NCI-H1930 (cell line): Measurements from ENCODE around the gene SLC39A3.

Experiments used
- DNase-seq, 2 experiments: peaks; one replicate each; lab custom pipeline; 2025; lab: John Stamatoyannopoulos, UW

Gene SLC39A3, protein sequence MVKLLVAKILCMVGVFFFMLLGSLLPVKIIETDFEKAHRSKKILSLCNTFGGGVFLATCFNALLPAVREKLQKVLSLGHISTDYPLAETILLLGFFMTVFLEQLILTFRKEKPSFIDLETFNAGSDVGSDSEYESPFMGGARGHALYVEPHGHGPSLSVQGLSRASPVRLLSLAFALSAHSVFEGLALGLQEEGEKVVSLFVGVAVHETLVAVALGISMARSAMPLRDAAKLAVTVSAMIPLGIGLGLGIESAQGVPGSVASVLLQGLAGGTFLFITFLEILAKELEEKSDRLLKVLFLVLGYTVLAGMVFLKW

DNA sequence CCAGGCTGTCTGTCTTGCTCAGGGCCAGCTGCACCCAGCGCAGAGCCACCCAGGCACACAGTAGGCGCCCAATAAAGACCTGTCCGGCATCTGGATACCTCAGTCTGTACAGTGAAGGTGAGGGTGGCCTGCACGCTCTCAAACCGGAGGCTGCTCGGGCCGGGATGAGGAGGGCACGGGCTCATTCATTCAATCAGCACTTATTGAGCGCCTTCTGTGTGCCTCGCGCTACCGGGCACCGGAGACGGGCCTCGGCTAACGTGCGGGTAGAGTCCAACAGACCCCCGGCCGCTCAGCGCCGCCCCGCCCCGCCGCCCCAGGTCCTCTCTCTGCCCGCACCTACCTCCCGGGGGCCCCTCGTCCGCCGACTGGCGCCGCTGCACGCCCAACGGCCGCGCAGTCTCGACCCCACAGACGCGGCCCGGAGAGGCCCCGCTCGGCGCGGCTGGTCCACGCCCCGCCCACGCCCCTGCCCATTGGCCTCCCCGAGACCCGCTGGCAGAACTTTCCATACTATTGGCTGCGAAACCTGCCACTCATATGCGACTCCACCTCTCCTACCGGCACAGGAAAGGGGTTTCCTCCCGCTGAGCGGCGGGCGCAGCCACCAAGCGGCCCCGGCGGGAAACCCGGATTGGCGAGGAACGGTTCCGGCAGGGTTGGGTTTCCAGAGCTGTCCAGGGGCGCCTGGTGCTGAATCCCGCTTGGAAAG is at the start of gene SLC39A3:
TSS of gene SLC39A3 (minus strand) at position 416 of the 712 bp plus-strand sequence. CDS start 2,760 bp downstream, outside the sequence.
- peak; percentile 84 to 92 for DNase-seq

GRCh38 chr19:2788237-2788636 is 48.4 kb upstream of the SLC39A3 start:
- DNase-seq, result no peak

GRCh38 chr19:2787115-2787514 is 47.3 kb upstream of the SLC39A3 start:
- DNase-seq, result no peak

DNA sequence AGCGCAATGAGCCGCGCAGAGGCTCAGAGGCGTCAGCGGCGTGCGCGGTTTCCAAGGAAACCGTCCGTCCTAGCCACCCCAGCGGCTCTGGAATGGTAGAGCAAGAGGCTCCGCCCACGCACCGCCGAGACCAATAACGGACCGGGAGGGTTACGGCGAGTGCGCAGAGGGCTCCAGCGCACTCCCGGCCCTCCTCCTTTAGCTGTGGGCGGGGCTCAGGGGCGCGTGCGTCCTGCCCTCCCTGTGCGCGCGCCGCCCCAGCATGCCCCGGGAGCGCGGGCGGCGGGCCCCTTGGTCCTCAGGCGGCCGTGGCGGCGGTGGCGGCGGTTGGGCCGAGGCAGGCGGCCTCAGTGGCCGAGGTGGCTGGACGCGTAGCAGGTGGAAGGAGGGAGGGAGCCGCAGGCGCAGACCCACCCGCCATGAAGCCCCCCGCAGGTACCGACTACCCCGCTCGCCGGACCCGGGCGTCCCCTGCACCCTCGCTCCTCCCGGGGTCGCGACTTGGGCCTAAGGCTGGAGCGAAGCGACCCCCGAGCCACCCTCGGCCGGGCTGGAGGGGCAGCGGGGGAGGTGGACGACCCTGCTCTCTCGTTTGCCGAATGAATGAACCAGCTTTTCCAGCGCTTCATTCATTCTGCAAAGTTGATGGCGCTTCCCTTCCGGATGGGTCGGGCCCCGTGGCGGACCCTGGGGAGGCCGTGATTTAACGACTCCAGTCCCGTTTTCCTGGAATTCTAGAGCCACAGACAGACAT is 45.6 kb upstream of the SLC39A3 start, which contains the start of gene THOP1:
TSS of gene THOP1 (plus strand) at position 260 of the 754 bp plus-strand sequence. CDS start at position 420, 160 bp downstream.
- DNase-seq, result peak; percentile 95 to 97

DNA sequence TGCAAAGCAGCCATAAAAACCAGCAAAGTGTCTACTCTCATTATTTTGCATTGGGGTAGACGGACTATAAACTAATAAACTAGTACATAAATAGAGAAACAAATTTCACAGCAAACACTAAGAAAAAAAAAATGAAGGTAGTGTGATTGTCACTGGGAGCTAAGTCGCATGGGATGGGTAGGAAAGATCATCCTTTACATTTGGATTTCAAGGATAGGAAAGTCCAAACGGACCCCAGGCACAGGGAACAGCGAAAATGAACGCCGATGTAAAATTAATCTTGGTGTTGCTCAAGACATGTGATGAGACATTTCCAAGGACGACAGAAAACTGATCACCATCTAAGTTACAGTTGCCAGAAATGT is 43.9 kb upstream of the SLC39A3 start:
- no peak for DNase-seq

DNA sequence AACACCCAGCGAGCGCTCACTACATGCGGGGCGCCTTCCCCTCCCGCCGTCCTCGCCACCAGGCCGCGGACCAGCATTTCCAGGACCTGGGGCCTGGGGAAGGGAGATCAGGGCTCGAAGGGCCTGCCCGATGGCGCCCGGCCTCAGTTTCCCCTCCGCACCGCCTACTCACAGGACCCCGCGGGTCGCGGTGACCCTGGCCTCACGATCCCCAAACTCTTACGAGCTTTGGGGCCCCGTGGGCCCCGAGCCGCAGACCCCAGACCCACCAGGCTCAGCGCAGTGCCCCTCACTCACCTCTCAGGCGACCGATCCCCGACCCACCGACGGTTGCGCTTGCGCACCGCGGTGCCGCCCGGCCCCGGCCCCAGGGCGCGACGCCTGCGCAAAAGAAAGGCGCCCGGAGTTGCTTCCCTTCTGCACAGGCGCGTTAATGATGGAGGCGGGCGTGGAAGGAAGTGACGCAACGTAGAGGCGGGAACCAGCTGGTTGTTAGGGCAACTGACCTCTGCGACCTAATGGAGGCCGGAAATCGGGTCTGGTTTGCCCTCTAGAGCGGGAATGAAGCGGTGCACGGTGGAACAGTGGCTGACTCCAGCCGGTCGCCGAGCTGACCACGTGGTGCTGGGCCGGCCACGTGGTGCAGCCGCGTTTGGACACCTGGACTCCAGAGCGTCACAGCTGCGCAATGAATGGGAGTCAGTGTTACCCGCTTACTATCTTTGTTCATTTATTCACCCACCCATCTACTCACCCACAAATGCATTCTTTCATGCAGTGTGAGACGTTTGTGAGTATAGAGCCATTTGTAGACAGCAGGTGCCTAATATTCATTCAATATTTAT is 43.3 kb upstream of the SLC39A3 start, which contains the start of gene SGTA:
TSS of gene SGTA (minus strand) at position 338 of the 845 bp plus-strand sequence. CDS start 14,205 bp downstream, outside the sequence.
- DNase-seq, result peak; percentile 95 to 96

- no peak for DNase-seq
These were observed 42.6 kb upstream of the SLC39A3 start for GRCh38 chr19:2782329-2782935.

- DNase-seq, result no peak
These were observed 40.5 kb upstream of the SLC39A3 start for GRCh38 chr19:2780284-2780683.

- DNase-seq, result no peak
These were observed 39.4 kb upstream of the SLC39A3 start for GRCh38 chr19:2779121-2779740.

DNA sequence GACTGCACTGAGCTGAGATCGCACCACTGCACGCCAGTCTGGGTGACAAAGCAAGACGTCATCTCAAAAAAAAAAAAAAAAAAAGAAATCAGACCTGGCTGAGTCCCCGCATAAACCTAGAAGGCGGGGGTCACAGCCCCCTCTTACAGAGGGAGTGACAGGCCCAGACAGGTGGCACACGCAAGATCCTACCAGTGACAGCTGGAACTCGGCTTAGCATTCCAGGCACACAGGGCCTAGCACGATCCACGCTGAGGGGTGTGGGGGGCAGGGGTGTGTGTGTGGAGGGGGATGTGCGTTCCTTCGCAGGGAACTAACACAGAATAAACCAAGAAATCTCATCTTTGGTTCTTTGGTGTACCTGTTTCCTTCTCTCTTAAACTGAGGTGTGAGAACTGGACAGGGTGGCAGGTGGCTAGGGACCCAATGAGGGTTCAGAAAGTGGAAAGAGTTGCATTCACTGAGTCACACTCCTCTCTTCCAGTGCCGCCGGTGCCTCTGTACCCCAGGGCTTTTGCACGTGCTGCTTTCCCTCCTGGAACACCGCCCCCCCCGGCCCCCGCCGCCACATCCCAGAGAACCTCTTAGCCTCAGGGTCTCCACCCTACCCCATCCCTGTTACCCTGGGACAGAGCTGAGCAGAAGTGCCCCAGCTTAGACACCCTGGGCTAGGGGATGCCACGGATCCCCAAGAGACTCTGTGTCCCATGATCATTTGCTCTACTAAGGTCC is 38.3 kb upstream of the SLC39A3 start:
- no peak for DNase-seq

DNA sequence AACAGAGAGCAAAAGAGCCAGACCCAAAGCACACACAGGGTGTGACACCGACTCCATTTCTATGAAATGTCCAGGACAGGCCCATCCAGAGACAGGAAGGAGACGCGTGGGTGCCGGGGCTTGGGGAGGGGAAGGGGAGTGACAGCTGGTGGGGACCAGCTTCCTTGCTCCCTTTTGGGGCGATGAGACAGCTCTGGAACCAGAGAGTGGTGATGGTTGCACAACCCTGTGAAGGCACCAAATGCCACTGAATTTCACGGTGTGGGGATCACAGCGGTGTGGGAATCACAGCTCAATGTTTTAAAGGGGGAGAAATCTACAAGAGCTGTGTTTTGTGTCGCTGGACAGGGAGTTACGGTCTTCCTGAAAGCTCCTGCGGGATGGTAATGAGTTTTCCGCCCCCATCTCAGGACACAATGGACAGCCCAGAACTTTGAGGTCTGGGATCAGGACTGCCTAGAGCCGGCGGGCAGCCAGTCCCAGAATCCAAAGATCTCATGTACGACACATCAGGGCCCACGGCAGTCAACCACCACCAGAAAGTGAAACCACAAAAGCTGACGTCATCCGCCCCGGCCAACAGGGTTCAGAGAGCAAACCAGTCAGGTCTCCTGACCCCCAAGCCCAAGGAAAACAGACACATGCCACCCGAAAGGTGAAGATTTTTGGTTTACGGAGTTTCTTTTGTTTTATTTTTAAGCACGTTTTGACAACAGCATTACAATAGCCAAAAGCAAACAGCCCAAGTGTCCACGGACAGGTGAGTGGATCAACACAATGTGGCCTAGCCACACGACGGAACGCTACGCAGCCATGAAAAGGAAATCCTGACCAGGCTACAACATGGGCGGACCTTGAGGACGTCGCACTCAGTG is 36.0 kb upstream of the SLC39A3 start:
- no peak for DNase-seq

DNA sequence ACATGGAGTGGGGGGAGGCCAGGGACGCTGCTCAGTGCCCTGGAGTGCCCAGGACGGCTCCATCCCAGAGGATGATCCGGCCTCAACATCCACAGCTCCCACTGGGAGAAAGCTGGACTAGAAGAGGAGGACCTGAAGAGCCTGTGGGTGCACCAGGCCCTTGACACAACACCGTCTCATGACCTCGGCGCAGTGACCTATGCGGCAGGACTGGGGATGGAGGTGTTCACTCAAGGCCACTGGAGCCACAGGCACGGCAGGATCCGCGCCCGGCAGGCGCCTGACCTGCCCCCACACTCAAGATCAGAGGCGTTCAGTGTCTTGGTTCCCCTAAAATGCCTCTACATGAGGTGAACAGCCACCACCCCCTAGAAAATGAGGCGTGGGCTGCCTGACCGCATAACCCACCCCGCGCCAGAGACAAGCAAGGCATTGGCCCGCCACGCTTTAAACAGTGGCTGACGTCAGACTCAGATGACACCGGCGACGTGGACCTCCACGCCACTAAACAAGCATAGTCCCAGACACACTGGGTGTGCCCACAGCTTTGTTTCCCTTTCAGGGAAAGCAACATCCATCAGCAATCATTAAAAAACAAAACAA is 35.2 kb upstream of the SLC39A3 start:
- no peak for DNase-seq

DNA sequence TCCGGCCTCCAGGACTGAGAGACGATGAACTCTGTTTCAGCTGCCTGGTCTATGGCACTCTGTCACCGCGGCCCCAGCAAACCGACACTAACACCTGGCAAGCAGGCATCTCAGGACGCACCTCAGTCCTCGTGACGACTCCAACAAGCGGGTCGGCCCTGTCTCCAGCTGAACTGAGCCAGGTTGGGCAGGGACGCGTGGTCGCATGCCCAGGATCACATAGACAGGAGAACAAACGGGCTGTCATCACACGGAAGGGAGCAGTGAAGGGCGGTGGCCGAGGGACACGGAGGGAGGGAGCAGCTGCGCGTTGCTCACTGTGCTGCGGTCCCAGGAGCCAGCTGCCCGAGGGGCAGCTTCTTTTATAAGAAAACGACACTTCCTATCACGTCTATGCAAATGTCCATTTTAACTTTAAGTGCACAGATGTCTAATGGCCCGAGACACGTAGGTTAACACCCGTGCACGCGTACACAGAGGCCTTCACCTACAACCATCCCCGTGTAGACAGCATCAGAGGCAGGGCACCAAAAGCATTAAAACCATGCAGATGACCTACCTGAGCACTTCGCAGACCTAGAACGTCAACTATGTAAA is 34.4 kb upstream of the SLC39A3 start:
- DNase-seq, result no peak

- DNase-seq, result no peak
These were observed 32.2 kb upstream of the SLC39A3 start for GRCh38 chr19:2771786-2772674.

DNA sequence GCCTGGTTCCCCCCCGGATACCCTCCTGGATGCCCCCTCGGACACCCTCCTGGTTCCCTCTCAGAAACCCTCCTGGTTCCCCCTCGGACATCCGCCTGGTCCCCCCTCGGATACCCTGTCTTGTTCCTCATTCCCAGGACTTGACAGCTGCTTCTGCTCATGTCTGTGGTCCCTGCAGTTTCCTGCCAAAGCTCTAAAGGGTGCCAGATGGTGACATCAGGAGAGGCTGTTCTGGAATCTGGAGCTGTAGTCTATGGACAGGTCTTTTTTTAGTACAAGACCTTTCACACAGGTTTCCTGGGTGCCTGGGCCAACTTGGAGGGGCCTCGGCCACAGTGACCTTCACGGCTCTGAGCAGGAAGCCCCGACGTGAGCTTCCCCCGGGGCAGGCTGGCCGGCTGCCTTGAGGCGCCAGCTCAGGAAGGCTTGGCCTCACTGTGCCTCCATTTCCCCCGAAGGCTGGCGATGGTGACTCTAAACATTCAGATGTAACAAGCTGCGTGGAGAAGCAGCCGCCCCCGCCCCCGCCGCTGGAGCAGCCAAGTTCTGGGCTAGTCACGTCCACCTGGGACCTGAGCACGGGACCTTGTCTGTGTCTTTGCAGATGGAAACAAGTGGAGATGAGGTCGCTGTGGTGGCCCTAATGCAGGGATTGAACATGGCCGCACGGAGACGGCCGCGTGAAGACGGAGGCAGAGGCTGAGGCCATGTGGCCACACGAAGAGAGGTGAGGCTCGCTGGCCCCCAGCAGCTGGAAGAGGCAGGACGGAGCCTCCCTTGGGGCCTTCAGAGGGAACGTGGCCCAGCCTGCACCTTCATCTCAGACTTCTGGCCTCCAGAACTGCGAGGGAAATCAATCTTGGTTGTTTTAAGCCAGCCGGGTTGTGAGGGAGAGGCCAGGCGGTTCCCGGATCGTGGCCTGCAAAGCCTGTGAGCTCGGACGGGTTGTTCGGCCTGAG is 30.5 kb upstream of the SLC39A3 start:
- DNase-seq, result no peak

GRCh38 chr19:2769218-2769617 is 29.4 kb upstream of the SLC39A3 start:
- no peak for DNase-seq
